Neuronal stem cell (in vitro differentiated cells): ENCODE results near the gene ANKRD22.

Experiments used
- DNase-seq: peaks from one replicate; pipeline ENCODE4 v3.0.0-alpha.2; 2013; ENCODE audit warnings: low spot score
- H2AFZ ChIP-seq: one replicate; pipeline ENCODE4 v1.6.1; 2013; ENCODE audit warnings: mild to moderate bottlenecking, low read length, inconsistent platforms
- H2AK5ac ChIP-seq: 2 replicates; pipeline ENCODE4 v1.6.1; 2013; ENCODE audit warnings: low read depth, mild to moderate bottlenecking, inconsistent platforms, low read length, moderate library complexity, mixed read lengths
- H2BK120ac ChIP-seq: 2 replicates; pipeline ENCODE4 v1.6.1; 2013; ENCODE audit warnings: low read depth, mild to moderate bottlenecking, inconsistent platforms, low read length, moderate library complexity, mixed read lengths
- H2BK12ac ChIP-seq: one replicate; pipeline ENCODE4 v1.6.1; 2013; ENCODE audit warnings: low read length, inconsistent platforms
- H2BK15ac ChIP-seq: 2 replicates; pipeline ENCODE4 v1.6.1; 2013; ENCODE audit warnings: mild to moderate bottlenecking, low read length, inconsistent platforms, mixed read lengths
- H2BK5ac ChIP-seq: one replicate; pipeline ENCODE4 v1.6.1; 2013; ENCODE audit warnings: inconsistent platforms, mild to moderate bottlenecking, low read length, moderate library complexity
- H3K14ac ChIP-seq: one replicate; pipeline ENCODE4 v1.6.1; 2013; ENCODE audit warnings: low read length, inconsistent platforms
- H3K18ac ChIP-seq: 2 replicates; pipeline ENCODE4 v1.6.1; 2013; ENCODE audit warnings: low read length, inconsistent platforms
- H3K23ac ChIP-seq: 2 replicates; pipeline ENCODE4 v1.6.1; 2013; ENCODE audit warnings: low read depth, mild to moderate bottlenecking, mixed read lengths, low read length, inconsistent platforms; ENCODE audit not compliant: poor library complexity
- H3K27ac ChIP-seq: replicated peaks from 3 replicates; pipeline ENCODE4 v1.5.1; 2013; ENCODE audit warnings: low read length, inconsistent platforms
- H3K27me3 ChIP-seq, 3 experiments: 2 replicates each; pipeline ENCODE4 v1.6.1; 2013; ENCODE audit warnings: low read length in 3 of 3, mild to moderate bottlenecking in 2 of 3, inconsistent platforms in 1 of 3, low read depth in 1 of 3, mixed read lengths in 1 of 3, moderate library complexity in 1 of 3; ENCODE audit not compliant: control insufficient read depth in 3 of 3, insufficient read depth in 3 of 3
- H3K36me3 ChIP-seq, 2 donors: replicated peaks in 1 of 2; 2 replicates each; pipeline ENCODE4 v1.6.1; 2013; ENCODE audit warnings: low read length in 2 of 2; ENCODE audit not compliant: control insufficient read depth in 2 of 2, insufficient read depth in 2 of 2
- H3K4ac ChIP-seq: 2 replicates; pipeline ENCODE4 v1.6.1; 2013; ENCODE audit warnings: inconsistent platforms, mild to moderate bottlenecking, low read length, moderate library complexity
- H3K4me1 ChIP-seq, 2 donors: 1 replicate in 1 of 2; 2 replicates in 1 of 2; pipeline ENCODE4 v1.6.1; 2013; ENCODE audit warnings: low read length in 2 of 2, low read depth in 1 of 2; ENCODE audit not compliant: control insufficient read depth in 2 of 2, insufficient read depth in 1 of 2
- H3K4me2 ChIP-seq: one replicate; pipeline ENCODE4 v1.6.1; 2013; ENCODE audit warnings: mild to moderate bottlenecking, low read length, inconsistent platforms; ENCODE audit not compliant: insufficient read depth, poor library complexity, severe bottlenecking
- H3K4me3 ChIP-seq, 2 donors: 2 replicates each; pipeline ENCODE4 v1.5.1; 2013; ENCODE audit warnings: low read length in 2 of 2, mild to moderate bottlenecking in 2 of 2, inconsistent platforms in 1 of 2, moderate library complexity in 1 of 2
- H3K79me1 ChIP-seq: one replicate; pipeline ENCODE4 v1.6.1; 2013; ENCODE audit warnings: low read depth, mild to moderate bottlenecking, inconsistent platforms, low read length, moderate library complexity
- H3K9ac ChIP-seq: one replicate; pipeline ENCODE4 v1.6.1; 2013; ENCODE audit warnings: mild to moderate bottlenecking, low read depth, low read length, inconsistent platforms; ENCODE audit not compliant: poor library complexity
- H3K9me3 ChIP-seq, 2 donors: replicated peaks in 1 of 2; 2 replicates each; pipeline versions ENCODE3 to v1.6.1; 2013; ENCODE audit warnings: low read length in 2 of 2, mild to moderate bottlenecking in 2 of 2, inconsistent platforms in 1 of 2, low read depth in 1 of 2, mixed read lengths in 1 of 2, moderate library complexity in 1 of 2; ENCODE audit not compliant: control insufficient read depth in 2 of 2, insufficient read depth in 1 of 2
- H4K8ac ChIP-seq: one replicate; pipeline ENCODE4 v1.6.1; 2013; ENCODE audit warnings: low read depth, mild to moderate bottlenecking, inconsistent platforms, low read length, moderate library complexity
- H4K91ac ChIP-seq: one replicate; pipeline ENCODE4 v1.6.1; 2013; ENCODE audit warnings: low read length, low read depth, mild to moderate bottlenecking, inconsistent platforms; ENCODE audit not compliant: poor library complexity
- WGBS, 2 donors: extraction: QIAGEN DNeasy Blood & Tissue Kit; methylation state at CpG; one replicate each; pipeline ENCODE4 v1.1.7; 2013; ENCODE audit warnings: missing lambda C conversion rate in 2 of 2, mixed read lengths in 1 of 2; ENCODE audit not compliant: insufficient read length in 2 of 2, insufficient replicate concordance in 1 of 2; ENCODE audit errors: extremely low coverage in 2 of 2; 5-methylcytosine and 5-hydroxymethylcytosine counted together

The ANKRD22 gene

GRCh38 chr10:88874281-88874680, 22.6 kb upstream of the ANKRD22 start:
- Histone ChIP-seq H3K9me3 (no peaks in the 10 kb centered on the region), H3K18ac (no peak overlapping the region), H2BK15ac (no peak overlapping the region), H3K27me3 (peaks cover 0 to 36% (median 6%) of the 10 kb centered on the region in 3 experiments), H3K14ac (no peak overlapping the region), H3K27ac (no peak overlapping the region), H2AK5ac (no peak overlapping the region), H2BK12ac (no peak overlapping the region), H3K4me3 (no peak overlapping the region), H3K79me1 (no peaks in the 10 kb centered on the region), H2BK120ac (no peak overlapping the region), H3K36me3 (no peaks in the 10 kb centered on the region), H4K91ac (no peak overlapping the region), H3K9ac (no peak overlapping the region), H2BK5ac (no peak overlapping the region), H3K4me2 (no peak overlapping the region), H3K4ac (no peak overlapping the region), H3K23ac (no peak overlapping the region), H3K4me1 (no peaks in the 10 kb centered on the region), H4K8ac (no peak overlapping the region), H2AFZ (no peak overlapping the region)
- no peak for DNase-seq
- WGBS, 2 donors = no CpG with 5 or more reads among the region's 2 CpGs

- Histone ChIP-seq H3K27ac (no peak overlapping the region), H3K23ac (no peak overlapping the region), H2BK12ac (no peak overlapping the region), H3K27me3 (peaks cover 0 to 31% (median under 1%) of the 10 kb centered on the region in 3 experiments), H3K4me2 (no peak overlapping the region), H3K4me1 (no peaks in the 10 kb centered on the region), H4K91ac (no peak overlapping the region), H3K9me3 (no peaks in the 10 kb centered on the region), H3K79me1 (no peaks in the 10 kb centered on the region), H2BK15ac (no peak overlapping the region), H3K9ac (no peak overlapping the region), H2AK5ac (no peak overlapping the region), H2AFZ (no peak overlapping the region), H3K18ac (no peak overlapping the region), H3K36me3 (no peaks in the 10 kb centered on the region), H3K4ac (no peak overlapping the region), H2BK120ac (no peak overlapping the region), H3K14ac (no peak overlapping the region), H2BK5ac (no peak overlapping the region), H4K8ac (no peak overlapping the region), H3K4me3 (no peak overlapping the region)
- WGBS, 2 donors = no CpG with 5 or more reads among the region's 2 CpGs
- no peak for DNase-seq
Measured at GRCh38 chr10:88873757-88874156, 22.1 kb upstream of the ANKRD22 start.

DNA sequence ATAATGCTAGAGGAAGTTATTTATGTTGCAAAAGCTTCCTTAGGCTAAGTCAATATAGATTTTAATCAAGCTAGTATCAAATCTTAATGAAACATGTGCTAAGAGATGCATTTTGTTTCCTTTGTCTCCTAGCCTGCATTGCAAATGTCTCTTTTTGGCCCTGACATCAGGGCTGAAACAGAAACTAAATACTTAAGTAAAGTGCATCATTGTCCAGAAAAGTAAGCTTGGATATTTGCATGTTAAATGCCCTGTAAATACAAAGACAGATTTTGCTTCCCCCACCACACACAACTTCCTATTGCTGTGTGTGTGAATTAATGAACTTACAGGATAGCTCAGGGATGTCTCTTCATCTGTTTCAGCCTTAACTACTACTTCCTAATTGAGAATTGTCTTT, 18.4 kb upstream of the ANKRD22 start:
- no peak for DNase-seq

GRCh38 chr10:88866454-88866853, 14.8 kb upstream of the ANKRD22 start:
- Histone ChIP-seq H2BK120ac (no peak overlapping the region), H3K4me1 (no peaks in the 10 kb centered on the region), H2BK15ac (no peak overlapping the region), H3K14ac (no peak overlapping the region), H3K79me1 (no peaks in the 10 kb centered on the region), H2AK5ac (no peak overlapping the region), H3K27ac (no peak overlapping the region), H2BK12ac (no peak overlapping the region), H3K18ac (no peak overlapping the region), H2BK5ac (no peak overlapping the region), H4K8ac (no peak overlapping the region), H3K9ac (no peak overlapping the region), H3K4me2 (no peak overlapping the region), H3K23ac (no peak overlapping the region), H3K4ac (no peak overlapping the region), H3K9me3 (no peaks in the 10 kb centered on the region), H3K36me3 (no peaks in the 10 kb centered on the region), H2AFZ (no peak overlapping the region), H3K4me3 (no peak overlapping the region), H4K91ac (no peak overlapping the region), H3K27me3 (peaks cover 0 to 9% (median 0%) of the 10 kb centered on the region in 3 experiments)
- WGBS, 2 donors = no CpG with 5 or more reads among the region's 2 CpGs
- DNase-seq = no peak

More for the DNA sequence above, 18.4 kb upstream of the ANKRD22 start:
- Histone ChIP-seq H3K9ac (no peak overlapping the region), H3K27me3 (peaks cover 0 to 16% (median 0%) of the 10 kb centered on the region in 3 experiments), H2AK5ac (no peak overlapping the region), H3K4me1 (no peaks in the 10 kb centered on the region), H2BK120ac (no peak overlapping the region), H3K18ac (no peak overlapping the region), H3K79me1 (no peaks in the 10 kb centered on the region), H2BK5ac (no peak overlapping the region), H3K36me3 (no peaks in the 10 kb centered on the region), H3K4ac (no peak overlapping the region), H3K9me3 (no peaks in the 10 kb centered on the region), H3K14ac (no peak overlapping the region), H3K23ac (no peak overlapping the region), H3K27ac (no peak overlapping the region), H4K8ac (no peak overlapping the region), H4K91ac (no peak overlapping the region), H3K4me3 (no peak overlapping the region), H2BK12ac (no peak overlapping the region), H2BK15ac (no peak overlapping the region), H3K4me2 (no peak overlapping the region), H2AFZ (no peak overlapping the region)
